ENCODE measurements around the gene ATG5. TPM values are rescaled to one million over a fixed set of nuclear protein-coding genes. Genes with fewer than 3 reads are reported as not detected.

ATG5 gene
- total RNA-seq, 2 donors from 2014 or later: 42.1 to 48.0 TPM

- Histone ChIP-seq H3K4me1 (no peaks in the 10 kb centered on the region), H3K36me3 (no peaks in the 10 kb centered on the region), H3K27me3 (no peaks in the 10 kb centered on the region), H3K9me3 (no peaks in the 10 kb centered on the region), H3K9ac (ENCODE audit: low read depth in 2 of 2, low read length in 2 of 2) (no peak overlapping the region), H3K27ac (no peak overlapping the region), H3K4me3 (no peak overlapping the region)
- no peak for TF ChIP-seq CTCF (IDR thresholded peaks at IDR 0.05)
- no peak for DNase-seq
- intact Hi-C loops (cut with DNase I): no loop called here
Measured at GRCh38 chr6:106186172-106186571, 139.4 kb downstream of the ATG5 start.

- no peak overlapping the region for H3K9ac ChIP-seq (ENCODE audit: low read depth in 2 of 2, low read length in 2 of 2)
- no peak for DNase-seq
- no peaks in the 10 kb centered on the region for H3K36me3 ChIP-seq
- no peak for TF ChIP-seq CTCF (IDR thresholded peaks at IDR 0.05)
- no peaks in the 10 kb centered on the region for H3K27me3 ChIP-seq
- no peaks in the 10 kb centered on the region for H3K9me3 ChIP-seq
- H3K4me1 ChIP-seq: no peaks in the 10 kb centered on the region
- no peak overlapping the region for H3K4me3 ChIP-seq
- H3K27ac ChIP-seq: no peak overlapping the region
- intact Hi-C loops (cut with DNase I): no loop called here
Measured at GRCh38 chr6:106185615-106186014, 139.9 kb downstream of the ATG5 start.

- Histone ChIP-seq H3K27me3 (no peaks in the 10 kb centered on the region), H3K9me3 (no peaks in the 10 kb centered on the region), H3K27ac (no peak overlapping the region), H3K9ac (ENCODE audit: low read depth in 2 of 2, low read length in 2 of 2) (no peak overlapping the region), H3K4me3 (no peak overlapping the region), H3K4me1 (peaks cover 8% of the 10 kb centered on the region), H3K36me3 (no peaks in the 10 kb centered on the region)
- intact Hi-C loops (cut with DNase I): no loop called here
- no peak for TF ChIP-seq CTCF (IDR thresholded peaks at IDR 0.05)
- DNase-seq: no peak
Measured at GRCh38 chr6:106184629-106185028, 140.9 kb downstream of the ATG5 start.

- Histone ChIP-seq H3K27me3 (no peaks in the 10 kb centered on the region), H3K9ac (ENCODE audit: low read depth in 2 of 2, low read length in 2 of 2) (no peak overlapping the region), H3K9me3 (no peaks in the 10 kb centered on the region), H3K4me1 (peaks cover 8% of the 10 kb centered on the region), H3K36me3 (no peaks in the 10 kb centered on the region), H3K4me3 (no peak overlapping the region), H3K27ac (no peak overlapping the region)
- intact Hi-C loops (cut with DNase I): no loop called here
- DNase-seq: no peak
- no peak for TF ChIP-seq CTCF (IDR thresholded peaks at IDR 0.05)
Measured at GRCh38 chr6:106183430-106183829, 142.1 kb downstream of the ATG5 start.

- no peaks in the 10 kb centered on the region for H3K27me3 ChIP-seq
- no peak for DNase-seq
- no peaks in the 10 kb centered on the region for H3K9me3 ChIP-seq
- peaks cover 8% of the 10 kb centered on the region for H3K4me1 ChIP-seq
- H3K27ac ChIP-seq: no peak overlapping the region
- H3K36me3 ChIP-seq: no peaks in the 10 kb centered on the region
- no peak overlapping the region for H3K4me3 ChIP-seq
- intact Hi-C loops (cut with DNase I): no loop called here
- no peak overlapping the region for H3K9ac ChIP-seq (ENCODE audit: low read depth in 2 of 2, low read length in 2 of 2)
- TF ChIP-seq CTCF (IDR thresholded peaks at IDR 0.05): no peak
Measured at GRCh38 chr6:106182455-106182854, 143.1 kb downstream of the ATG5 start.

Measured in colonic mucosa (tissue), 4 donors.